GM10847 (cell line): ENCODE data around the gene FGFR3.

Source experiments
- POLR2A ChIP-seq: IDR thresholded peaks from 2 replicates; pipeline ENCODE4 v1.6.1; 2011; ENCODE audit not compliant: insufficient read length; ENCODE audit errors: extremely low read depth

The FGFR3 gene

DNA sequence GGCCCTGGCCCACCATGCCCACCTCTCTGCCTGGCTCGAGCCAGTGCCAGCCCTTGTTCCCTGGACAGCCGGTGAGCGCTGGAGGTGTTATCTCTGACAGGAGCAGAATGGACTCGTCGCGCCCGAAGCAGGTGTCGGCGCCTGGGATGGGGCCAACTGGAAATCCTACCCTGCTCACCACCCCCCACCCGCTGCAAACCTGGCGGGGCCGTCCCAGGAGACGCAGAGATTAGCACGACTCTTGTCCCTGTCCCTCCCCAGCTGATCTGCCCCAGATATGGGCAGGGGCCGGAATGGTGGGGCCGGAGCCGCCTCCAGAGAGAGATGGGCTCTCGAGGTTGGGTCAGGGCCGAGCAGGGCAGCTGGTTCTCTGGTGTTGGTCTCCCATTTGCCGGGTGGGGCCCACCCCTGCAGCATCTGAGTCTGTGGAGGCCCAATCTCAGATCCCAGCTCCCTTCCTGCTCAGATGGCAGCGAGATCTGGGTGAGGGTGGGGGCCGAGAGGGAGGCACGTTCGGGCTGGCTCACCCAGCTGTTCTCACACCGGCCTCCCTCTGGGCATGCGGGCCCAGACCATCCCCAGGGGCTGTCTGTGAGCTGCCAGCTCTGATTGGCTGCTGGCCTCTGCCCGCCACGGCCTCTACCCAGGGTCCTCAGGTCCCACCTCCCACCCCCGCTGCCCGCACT, 20.1 kb upstream of the FGFR3 start:
- TF ChIP-seq POLR2A, result no peak

DNA sequence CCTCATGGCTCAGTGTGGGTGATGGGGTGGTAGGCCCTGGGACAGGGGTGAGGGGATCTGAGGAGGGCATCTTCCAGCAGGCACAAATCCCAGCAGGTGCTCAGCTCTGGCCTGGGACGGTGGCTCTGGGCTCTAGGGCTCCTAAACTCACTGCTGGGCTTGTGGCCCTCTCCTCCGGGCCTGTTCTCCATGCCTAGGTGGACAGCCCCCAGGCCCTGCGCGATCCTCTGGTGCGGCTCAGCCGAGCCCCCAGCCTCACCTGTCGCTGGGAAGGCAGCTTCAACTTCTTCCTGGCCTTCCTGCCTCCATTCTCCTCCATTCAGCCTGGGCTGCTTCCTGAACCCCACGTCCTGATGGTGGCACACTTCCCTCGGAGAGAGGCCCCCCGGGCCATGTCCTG, 19.3 kb upstream of the FGFR3 start:
- TF ChIP-seq POLR2A, result no peak

DNA sequence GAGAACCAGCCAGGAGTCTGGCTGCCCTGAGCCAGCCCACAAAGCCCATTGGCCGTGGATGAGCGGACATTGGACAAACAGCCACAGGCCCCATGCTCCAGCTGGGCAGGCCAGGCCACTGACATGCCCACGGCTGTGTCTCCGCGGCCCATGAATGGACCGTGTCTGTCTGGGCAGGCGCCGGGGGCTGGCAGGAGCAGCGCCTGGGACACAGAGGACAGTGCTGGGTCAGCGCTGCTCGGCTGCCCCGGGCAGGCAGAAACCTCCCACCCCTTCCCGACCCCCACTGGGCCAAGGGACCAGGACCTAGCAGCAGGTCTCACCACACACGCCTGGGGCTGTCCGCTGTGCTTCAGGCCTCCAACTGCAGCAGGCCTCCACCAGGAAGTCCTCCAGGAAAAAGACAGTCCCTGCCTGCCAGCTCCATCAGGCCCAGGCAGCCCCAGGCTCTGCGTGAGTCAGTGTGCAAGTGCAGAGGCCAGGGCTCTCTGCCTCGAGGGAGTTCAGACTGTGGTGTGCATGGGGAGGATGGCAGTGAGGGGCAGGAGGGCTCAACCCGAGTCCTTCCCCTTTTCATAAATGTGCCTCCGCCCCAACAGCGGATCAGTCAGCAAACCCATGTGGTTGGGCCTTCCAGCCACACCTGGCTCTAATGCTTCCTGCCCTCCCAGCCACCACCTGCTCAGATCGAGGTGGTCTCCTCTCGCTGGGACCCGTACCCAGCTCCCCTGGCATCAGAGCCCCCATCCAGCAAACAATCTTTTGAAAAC, 17.2 kb upstream of the FGFR3 start:
- no peak for TF ChIP-seq POLR2A

DNA sequence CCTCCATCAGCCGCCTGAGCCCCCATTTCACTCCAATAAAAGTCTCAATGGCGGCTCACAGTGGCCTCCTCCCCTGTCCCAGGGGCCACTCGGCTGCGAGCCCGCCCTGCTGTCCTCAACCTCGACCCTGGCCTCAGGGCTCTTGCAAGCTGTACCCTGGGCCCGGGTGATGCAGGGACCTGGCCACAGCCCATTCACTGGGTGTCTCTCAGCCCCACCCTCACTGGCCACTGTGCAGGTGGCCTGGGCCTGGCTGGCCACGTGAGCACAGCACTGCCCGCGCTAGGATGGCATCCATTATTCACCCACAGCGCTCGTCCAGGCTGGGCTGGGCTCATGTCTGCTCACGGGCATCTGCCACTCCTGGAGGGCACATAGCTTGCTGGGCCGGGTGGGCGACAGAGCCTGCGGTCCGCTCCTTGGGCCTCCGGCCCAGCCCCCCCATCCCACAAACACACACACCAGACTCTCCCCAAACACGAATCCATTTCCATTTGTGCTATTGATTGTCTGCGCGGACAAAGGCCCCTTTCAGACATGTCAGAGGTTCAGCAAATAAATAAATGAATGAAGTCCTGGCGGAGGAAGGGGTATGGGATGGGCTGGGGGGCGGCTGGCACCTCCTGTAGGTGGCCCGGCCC, 16.5 kb upstream of the FGFR3 start:
- TF ChIP-seq POLR2A, result no peak

DNA sequence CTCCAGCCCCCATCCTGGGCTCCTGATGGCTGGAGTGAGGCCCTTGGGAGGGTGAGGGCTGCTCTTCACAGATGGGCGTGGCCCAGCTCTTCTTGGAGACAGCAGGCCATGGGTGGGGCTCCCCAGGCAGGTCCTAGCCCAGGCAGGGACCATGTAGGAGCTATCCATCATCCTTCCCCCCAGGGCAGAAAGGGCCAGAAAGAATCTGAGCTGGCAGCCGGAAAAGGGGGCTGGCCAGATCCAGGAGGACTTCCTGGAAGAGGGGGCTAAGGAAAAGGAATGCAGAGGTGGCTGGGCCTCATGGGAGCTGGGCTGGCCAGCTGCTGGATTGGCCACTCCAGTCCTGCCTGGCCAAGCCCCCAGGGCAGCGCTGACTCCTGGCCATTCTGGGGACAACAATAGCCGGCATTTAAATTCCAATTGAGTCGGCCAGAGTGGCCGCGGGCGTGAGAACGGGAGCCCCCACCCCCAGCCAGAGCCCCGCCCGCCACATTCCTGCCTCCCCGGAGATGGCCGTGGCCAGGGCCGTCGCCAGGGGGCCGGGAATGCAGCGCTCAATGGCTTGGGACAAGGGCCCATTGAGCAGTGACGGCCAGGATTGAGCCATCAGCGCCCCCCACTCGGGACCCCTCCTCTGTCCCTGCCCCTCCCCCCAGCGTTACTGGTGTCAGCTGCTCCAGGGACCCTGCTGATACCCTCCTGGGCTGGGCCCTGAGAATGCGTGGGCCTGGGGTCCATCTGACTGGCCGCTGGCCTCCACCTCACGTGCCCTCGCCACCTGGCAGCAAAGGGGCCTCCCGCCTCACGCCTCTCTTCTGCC, 15.1 kb upstream of the FGFR3 start:
- no peak for TF ChIP-seq POLR2A

DNA sequence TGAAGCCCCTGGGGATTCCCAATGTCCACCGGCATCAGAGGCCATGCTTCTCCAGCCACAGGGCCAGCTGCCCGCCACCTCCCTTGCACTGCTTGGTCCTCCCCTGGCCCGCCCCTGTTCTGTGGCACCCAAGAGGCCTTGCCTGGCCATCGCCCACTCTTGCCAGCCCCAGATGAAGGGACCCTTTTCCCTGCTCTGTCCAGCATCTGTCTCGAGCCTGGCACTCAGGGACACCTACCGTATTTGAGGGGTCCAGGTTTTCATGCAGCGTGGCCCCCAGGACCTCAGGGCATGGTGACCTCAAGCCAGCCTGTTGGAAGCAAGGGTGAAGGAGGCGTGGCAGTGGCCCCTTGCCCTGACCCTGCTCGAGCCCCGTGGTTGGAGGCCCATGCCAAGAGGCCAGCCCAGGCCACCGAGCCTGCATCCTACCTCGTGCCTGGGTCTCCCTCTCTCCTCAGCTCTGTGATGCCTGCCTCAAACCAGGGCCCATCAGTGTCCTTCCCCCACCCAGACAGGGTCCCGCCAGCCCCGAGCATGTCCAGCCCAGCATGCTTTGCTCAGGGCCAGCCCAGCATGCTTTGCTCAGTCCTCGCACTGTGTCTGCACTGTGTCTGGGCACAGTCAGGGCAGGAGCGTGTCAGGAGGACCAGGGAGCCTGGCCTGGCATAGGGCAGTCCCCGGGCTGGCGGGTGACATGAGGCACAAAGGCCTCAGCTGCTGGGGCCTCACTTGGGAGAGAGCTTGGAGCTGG, 14.3 kb upstream of the FGFR3 start:
- no peak for TF ChIP-seq POLR2A

DNA sequence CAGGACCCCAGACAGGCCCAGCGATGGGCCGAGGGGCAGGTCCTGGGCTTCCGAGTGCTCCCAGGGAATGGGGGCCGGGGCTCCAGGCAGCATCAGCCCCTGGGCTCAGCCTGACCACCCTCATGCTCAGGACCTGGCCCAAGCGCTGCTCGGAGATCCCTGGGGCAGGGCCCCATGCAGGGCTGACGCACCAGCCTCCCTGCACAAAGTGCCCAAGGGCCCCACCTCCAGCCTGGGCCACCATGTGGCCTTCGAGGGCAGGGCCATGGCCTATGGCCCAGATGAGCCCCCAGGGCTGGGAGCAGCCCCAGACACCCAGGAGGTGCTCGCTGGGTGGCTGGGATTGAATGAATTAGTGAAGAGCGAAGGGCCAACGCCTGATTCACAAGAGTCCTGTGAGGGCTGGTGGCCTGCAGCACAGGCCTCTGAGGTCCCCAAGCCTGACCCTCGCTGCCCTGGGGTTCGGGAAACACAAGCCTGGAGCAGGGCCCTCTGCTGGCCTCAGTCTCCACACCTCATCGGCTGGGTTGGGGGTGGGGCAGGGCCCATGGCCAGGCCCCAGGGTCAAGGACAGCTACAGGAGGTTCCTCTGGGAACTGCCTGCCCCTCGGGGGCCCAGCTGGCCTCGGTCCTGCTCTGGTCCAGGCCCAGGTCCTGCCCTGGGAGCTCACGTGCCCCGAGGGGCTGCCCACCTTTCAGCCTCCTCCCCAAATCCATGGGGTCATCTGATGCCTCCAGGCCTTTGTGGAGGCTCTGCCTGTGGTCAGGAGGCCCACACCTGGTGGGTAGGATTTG, 13.3 kb upstream of the FGFR3 start:
- no peak for TF ChIP-seq POLR2A

DNA sequence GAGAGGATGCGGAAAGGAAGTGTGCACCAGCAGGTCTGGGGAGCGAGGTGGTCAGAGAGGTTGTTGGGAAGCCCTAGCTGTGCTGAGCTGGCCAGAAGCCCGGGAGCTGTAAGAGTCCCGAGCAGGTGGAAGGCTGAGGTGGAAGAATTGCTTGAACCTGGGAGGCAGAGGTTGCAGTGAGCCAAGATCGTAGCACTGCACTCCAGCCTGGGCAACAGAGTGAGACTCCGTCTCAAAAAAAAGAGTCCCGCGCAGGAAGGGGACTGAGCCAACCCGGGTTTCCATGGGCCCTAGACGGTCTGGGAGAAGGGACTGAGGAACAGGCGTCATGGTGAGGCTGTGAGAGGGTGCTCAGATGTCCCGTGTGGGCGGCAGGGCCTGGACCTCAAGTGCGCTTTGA, 12.7 kb upstream of the FGFR3 start:
- no peak for TF ChIP-seq POLR2A

DNA sequence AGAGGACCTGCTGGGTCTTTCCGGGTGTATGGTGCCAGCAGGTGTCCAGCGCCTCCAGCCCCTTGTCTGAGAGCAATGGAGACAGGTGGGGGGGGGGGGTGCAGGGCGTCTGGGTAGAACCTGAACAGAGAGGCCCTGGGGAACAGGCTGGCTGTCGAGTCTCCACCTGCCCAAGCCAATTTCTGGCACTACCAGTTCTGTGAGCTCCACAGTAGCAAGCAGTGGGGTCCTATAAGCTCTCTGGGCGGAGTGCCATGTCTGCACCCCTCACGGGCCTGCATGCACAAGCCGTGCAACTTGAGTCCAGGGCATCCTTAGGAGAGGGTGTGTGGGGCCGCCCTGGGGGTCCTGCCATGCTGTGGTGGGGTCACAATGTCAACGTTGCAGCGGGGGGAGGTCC, 10.1 kb upstream of the FGFR3 start:
- TF ChIP-seq POLR2A, result no peak

DNA sequence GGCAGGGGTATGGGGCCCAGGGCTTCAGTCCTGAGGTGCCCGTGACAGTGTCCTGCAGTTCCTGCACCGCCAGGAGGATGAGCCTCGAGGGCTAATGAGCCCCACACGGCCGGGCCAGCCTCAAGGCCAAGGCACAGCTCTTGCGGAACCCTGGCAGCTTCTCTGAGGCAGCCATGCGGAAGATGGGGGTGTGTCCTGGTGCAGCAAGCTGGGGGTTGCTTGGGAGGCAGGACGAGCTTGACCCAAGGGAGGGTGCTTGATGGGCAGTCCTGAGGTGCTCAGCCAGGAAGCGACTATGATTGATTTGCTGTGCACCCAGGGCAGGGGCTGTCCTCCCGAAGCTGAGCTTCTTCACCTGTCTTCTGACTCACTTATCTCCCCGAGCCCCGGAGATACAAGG, 9.1 kb upstream of the FGFR3 start:
- no peak for TF ChIP-seq POLR2A

DNA sequence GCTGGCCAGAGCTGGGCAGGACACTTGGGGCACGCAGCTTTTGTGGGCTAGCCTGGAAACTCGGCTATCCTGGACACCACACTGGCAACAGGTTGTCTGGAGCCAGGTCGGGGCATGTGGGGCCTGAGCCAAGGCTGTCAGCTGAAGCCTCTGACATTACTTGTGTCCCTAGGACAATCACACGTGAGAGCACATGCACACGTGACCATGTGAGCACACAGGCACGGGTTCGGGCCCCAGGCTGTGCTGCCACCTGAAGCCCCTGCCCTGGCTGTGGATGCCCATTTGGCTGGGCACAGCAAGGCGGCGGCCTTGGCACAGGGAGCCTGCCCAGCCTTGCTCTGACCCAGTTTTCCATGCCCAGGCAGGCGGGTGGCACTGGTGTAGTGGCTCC, 8.7 kb upstream of the FGFR3 start:
- TF ChIP-seq POLR2A, result no peak

DNA sequence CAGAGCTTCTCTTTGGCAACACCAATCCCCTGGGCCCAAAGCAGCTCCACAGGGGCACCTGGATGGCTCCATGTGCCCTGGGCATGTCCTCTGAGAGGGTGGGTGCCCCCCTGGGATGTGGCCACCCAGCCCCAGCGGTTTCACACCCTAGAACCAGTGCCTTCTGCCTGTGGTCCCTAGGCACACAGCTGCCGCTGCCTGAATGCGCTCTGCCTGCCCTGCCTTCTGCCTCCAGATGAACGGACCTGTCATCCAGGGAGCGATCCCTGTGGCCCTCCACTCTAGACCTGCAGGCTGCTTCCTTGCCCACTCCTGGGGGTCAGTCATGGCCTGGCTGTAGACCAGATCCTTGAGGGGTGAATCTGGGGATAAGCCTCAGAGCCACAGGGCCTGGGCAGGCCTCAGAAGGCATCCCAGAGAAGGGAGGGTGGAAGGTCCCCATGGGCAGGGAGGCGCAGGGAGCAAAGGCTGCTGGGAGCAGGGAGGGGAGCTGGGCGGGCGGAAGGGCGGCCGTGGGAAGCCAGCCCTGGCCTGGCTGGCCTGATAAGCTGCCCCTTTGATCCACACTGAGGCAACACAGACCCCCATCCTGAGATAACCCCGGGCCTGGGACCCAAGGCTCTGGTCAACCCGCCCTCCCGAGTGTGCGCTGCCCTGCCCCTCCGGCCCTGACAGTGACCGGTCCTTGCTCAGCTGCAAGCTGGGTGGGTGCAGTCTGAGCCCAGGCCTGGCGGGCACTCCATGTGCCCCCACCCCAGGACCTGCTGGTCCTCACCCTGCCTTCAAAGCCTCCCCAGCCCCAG, 8.1 kb upstream of the FGFR3 start:
- TF ChIP-seq POLR2A, result no peak

DNA sequence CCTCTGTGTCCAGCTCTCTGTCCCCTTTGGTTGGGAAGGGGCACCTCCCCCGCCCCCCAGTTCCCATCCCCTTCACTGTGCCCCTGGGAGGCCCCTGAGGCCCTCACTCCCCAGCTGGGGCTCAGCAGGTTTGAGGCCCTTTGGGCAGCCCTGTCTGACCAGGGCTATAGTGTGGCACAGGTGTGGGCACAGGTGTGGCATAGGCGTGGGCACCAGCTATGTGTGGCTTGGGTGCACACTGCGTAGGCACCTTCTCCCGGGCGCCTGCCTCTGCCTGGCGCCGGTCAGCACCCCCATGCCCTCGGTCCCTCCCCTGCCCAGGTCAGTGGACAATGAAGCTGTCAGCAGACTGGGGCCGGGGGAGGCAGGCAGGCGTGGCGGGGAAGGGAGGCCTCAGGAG, 7.5 kb upstream of the FGFR3 start:
- TF ChIP-seq POLR2A, result no peak
